Liver (tissue), 9 donors: Measurements from ENCODE around the gene SNRPD2. TPM values are rescaled to one million over a fixed set of nuclear protein-coding genes. Genes with fewer than 3 reads are reported as not detected.

ENCODE experiments used
- DNase-seq: peaks from one replicate; pipeline ENCODE4 v3.0.0-alpha.2; 2017; ENCODE audit warnings: low spot score
- H3K27ac ChIP-seq, 2 donors: one replicate each; pipeline ENCODE4 v1.7.0; 2013; ENCODE audit warnings: inconsistent platforms in 2 of 2, low read length in 2 of 2, control low read depth in 1 of 2, low read depth in 1 of 2, mild to moderate bottlenecking in 1 of 2
- H3K27me3 ChIP-seq, 4 donors: one replicate each; pipeline versions ENCODE4 v1.6.1 to v1.7.0; 2013; ENCODE audit warnings: low read length in 3 of 4, inconsistent platforms in 1 of 4, mild to moderate bottlenecking in 1 of 4, moderate library complexity in 1 of 4; ENCODE audit not compliant: control insufficient read depth in 4 of 4, insufficient read depth in 4 of 4
- H3K36me3 ChIP-seq, 4 donors: one replicate each; pipeline versions ENCODE4 v1.6.1 to v1.7.0; 2013; ENCODE audit warnings: low read length in 3 of 4, mild to moderate bottlenecking in 3 of 4, low read depth in 1 of 4, moderate library complexity in 1 of 4; ENCODE audit not compliant: control insufficient read depth in 4 of 4, insufficient read depth in 3 of 4
- H3K4me1 ChIP-seq, 4 donors: one replicate each; pipeline versions ENCODE4 v1.6.1 to v1.7.0; 2013; ENCODE audit warnings: low read length in 3 of 4, mild to moderate bottlenecking in 3 of 4, moderate library complexity in 1 of 4; ENCODE audit not compliant: control insufficient read depth in 4 of 4, insufficient read depth in 4 of 4
- H3K4me3 ChIP-seq, 3 donors: one replicate each; pipeline versions ENCODE4 v1.6.1 to v1.7.0; 2013; ENCODE audit warnings: low read length in 3 of 3, control low read depth in 1 of 3, low read depth in 1 of 3, mild to moderate bottlenecking in 1 of 3
- H3K9ac ChIP-seq, 2 donors: one replicate each; pipeline ENCODE4 v1.7.0; 2013; ENCODE audit warnings: low read length in 2 of 2, mild to moderate bottlenecking in 2 of 2, moderate library complexity in 2 of 2, control low read depth in 1 of 2, low read depth in 1 of 2
- H3K9me3 ChIP-seq, 4 donors: one replicate each; pipeline versions ENCODE4 v1.6.1 to v1.7.0; 2013; ENCODE audit warnings: low read length in 3 of 4; ENCODE audit not compliant: control insufficient read depth in 4 of 4
- ATF3 ChIP-seq: IDR thresholded peaks from 2 replicates; pipeline ENCODE4 v1.6.1; 2016; ENCODE audit warnings: antibody characterized with exemption
- CTCF ChIP-seq: fragments of 150-350 bp; IDR thresholded peaks from 2 replicates; pipeline ENCODE4 v1.5.1; 2017; ENCODE audit warnings: improper control_type of control experiment, low read depth, low read length; ENCODE audit not compliant: missing input control
- EGR1 ChIP-seq, 2 donors: IDR thresholded peaks; 2 replicates each; pipeline ENCODE4 v1.6.1; 2016 to 2018; ENCODE audit warnings: antibody characterized with exemption in 2 of 2, low read depth in 2 of 2
- FOXA1 ChIP-seq: IDR thresholded peaks from 2 replicates; pipeline ENCODE4 v1.6.1; 2016; ENCODE audit warnings: antibody characterized with exemption
- FOXA2 ChIP-seq: IDR thresholded peaks from 2 replicates; pipeline ENCODE4 v1.6.1; 2016; ENCODE audit warnings: antibody characterized with exemption
- GABPA ChIP-seq, 2 donors: IDR thresholded peaks in 1 of 2; conservative IDR thresholded peaks in 1 of 2; 2 replicates each; pipeline ENCODE4 v1.6.1; 2016; ENCODE audit warnings: antibody characterized with exemption in 2 of 2, mild to moderate bottlenecking in 1 of 2, moderate library complexity in 1 of 2
- HNF4A ChIP-seq, 2 donors: conservative IDR thresholded peaks; 2 replicates each; pipeline ENCODE4 v1.6.1; 2016; ENCODE audit warnings: antibody characterized with exemption in 2 of 2, mild to moderate bottlenecking in 2 of 2
- HNF4G ChIP-seq: IDR thresholded peaks from 2 replicates; pipeline ENCODE4 v1.6.1; 2016; ENCODE audit warnings: antibody characterized with exemption
- JUND ChIP-seq, 2 donors: IDR thresholded peaks; 2 replicates each; pipeline ENCODE4 v1.6.1; 2016; ENCODE audit warnings: antibody characterized with exemption in 2 of 2
- NR2F2 ChIP-seq: IDR thresholded peaks from 2 replicates; pipeline ENCODE4 v1.6.1; 2016; ENCODE audit warnings: antibody characterized with exemption
- RAD21 ChIP-seq, 2 donors: IDR thresholded peaks; 2 replicates each; pipeline ENCODE4 v1.6.1; 2016; ENCODE audit warnings: antibody characterized with exemption in 2 of 2, mild to moderate bottlenecking in 2 of 2
- REST ChIP-seq: IDR thresholded peaks from 2 replicates; pipeline ENCODE4 v1.6.1; 2016; ENCODE audit warnings: antibody characterized with exemption, mild to moderate bottlenecking
- RXRA ChIP-seq, 2 donors: IDR thresholded peaks; 2 replicates each; pipeline ENCODE4 v1.6.1; 2017 to 2018; ENCODE audit warnings: antibody characterized with exemption in 2 of 2, mild to moderate bottlenecking in 1 of 2
- SP1 ChIP-seq: IDR thresholded peaks from 2 replicates; pipeline ENCODE4 v1.6.1; 2018; ENCODE audit warnings: antibody characterized with exemption, mild to moderate bottlenecking
- TAF1 ChIP-seq: conservative IDR thresholded peaks from 2 replicates; pipeline ENCODE4 v1.6.1; 2016; ENCODE audit warnings: antibody characterized with exemption, mild to moderate bottlenecking
- YY1 ChIP-seq: IDR thresholded peaks from 2 replicates; pipeline ENCODE4 v1.6.1; 2016; ENCODE audit warnings: antibody characterized with exemption, mild to moderate bottlenecking
- WGBS: extraction: QIAGEN DNeasy Blood & Tissue Kit; methylation state at CpG from one replicate; pipeline ENCODE4 v1.1.7; 2013; 5-methylcytosine and 5-hydroxymethylcytosine counted together
- polyA plus RNA-seq, 2 donors: library from polyadenylated mRNA; stranded (reverse) in 1 of 2; unstranded in 1 of 2; fragments of 200-250 nt in 1 of 2; fragments of >200 nt in 1 of 2; fragmentation: Nextera tagmentation in 1 of 2; extraction: Ambion mirVana in 1 of 2; gene quantifications; one replicate each; pipeline versions ENCODE4 v1.2.1 to v1.2.3, GENCODE V29; 2013 to 2015
- total RNA-seq, 2 donors: library from RNA; depleted of rRNA; stranded (reverse); fragments of >200 nt; gene quantifications; one replicate each; pipeline ENCODE4 v1.2.3, GENCODE V29; 2014
- TF ChIP-seq, protein P1 (sequence below): IDR thresholded peaks from 2 replicates; pipeline ENCODE4 v1.6.1; 2016; ENCODE audit warnings: antibody characterized with exemption
- TF ChIP-seq, protein P2 (sequence below): IDR thresholded peaks from 2 replicates; pipeline ENCODE4 v1.6.1; 2016; ENCODE audit warnings: antibody characterized with exemption
- donor health status: healthy.
- donor health status: healthy.
- donor health status: healthy.
- donor health status: healthy.
- donor health status: healthy.

The SNRPD2 gene
- total and polyA plus RNA-seq, 4 donors: 38.6 to 175 (median 90.5) TPM

DNA sequence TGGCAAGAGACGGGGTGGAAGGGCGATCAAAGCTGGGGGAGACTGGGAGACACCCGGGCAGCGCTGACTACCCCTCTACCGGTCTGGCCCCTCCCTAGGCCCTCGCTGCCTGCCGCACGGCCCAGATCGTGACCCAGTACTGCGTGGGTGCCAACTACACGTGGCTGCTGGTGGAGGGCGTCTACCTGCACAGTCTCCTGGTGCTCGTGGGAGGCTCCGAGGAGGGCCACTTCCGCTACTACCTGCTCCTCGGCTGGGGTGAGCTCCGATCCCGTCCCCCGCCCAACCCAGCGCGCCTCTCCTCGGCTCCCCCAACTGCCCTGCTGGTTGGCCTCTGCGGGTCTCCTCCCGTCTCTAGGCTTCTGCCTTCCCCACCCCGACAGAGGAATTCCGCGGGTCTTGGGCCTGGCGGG lies 14.9 kb downstream of the SNRPD2 start:
- WGBS: 11% methylated on average over 28 of the region's 28 CpGs
- Histone ChIP-seq H3K9me3 (no peaks in the 10 kb centered on the region), H3K4me3 (peak overlapping the region in 1 of 3 donors; percentile 43), H3K27me3 (peaks cover 0 to 5% (median 4%) of the 10 kb centered on the region in 4 donors), H3K27ac (no peak overlapping the region), H3K36me3 (no peaks in the 10 kb centered on the region), H3K9ac (no peak overlapping the region), H3K4me1 (peaks cover 4 to 17% (median 12%) of the 10 kb centered on the region in 4 donors)
- TF ChIP-seq TAF1 (no peak), NR2F2 (no peak), REST (no peak), HNF4A (conservative IDR thresholded peaks at IDR 0.05) (no peak), HNF4G (no peak), RAD21 (IDR thresholded peaks at IDR 0.05) (no peak), RXRA (IDR thresholded peaks at IDR 0.05) (no peak), ATF3 (no peak), FOXA2 (no peak), YY1 (no peak), JUND (IDR thresholded peaks at IDR 0.05) (no peak), GABPA (IDR thresholded peaks at IDR 0.05 in 1 of 2, conservative IDR thresholded peaks at IDR 0.05 in 1 of 2) (no peak), SP1 (no peak), EGR1 (IDR thresholded peaks at IDR 0.05; ENCODE audit: low read depth in 2 of 2) (no peak), CTCF (no peak), FOXA1 (no peak)
- TF ChIP-seq, protein P1, sequence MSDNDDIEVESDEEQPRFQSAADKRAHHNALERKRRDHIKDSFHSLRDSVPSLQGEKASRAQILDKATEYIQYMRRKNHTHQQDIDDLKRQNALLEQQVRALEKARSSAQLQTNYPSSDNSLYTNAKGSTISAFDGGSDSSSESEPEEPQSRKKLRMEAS: no peak
- TF ChIP-seq, protein P2, sequence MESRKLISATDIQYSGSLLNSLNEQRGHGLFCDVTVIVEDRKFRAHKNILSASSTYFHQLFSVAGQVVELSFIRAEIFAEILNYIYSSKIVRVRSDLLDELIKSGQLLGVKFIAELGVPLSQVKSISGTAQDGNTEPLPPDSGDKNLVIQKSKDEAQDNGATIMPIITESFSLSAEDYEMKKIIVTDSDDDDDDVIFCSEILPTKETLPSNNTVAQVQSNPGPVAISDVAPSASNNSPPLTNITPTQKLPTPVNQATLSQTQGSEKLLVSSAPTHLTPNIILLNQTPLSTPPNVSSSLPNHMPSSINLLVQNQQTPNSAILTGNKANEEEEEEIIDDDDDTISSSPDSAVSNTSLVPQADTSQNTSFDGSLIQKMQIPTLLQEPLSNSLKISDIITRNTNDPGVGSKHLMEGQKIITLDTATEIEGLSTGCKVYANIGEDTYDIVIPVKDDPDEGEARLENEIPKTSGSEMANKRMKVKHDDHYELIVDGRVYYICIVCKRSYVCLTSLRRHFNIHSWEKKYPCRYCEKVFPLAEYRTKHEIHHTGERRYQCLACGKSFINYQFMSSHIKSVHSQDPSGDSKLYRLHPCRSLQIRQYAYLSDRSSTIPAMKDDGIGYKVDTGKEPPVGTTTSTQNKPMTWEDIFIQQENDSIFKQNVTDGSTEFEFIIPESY: no peak
- DNase-seq: no peak
